Measurements from ENCODE around the gene TBC1D20. TPM values are rescaled to one million over a fixed set of nuclear protein-coding genes. Genes with fewer than 3 reads are reported as not detected.
A peak's percentile ranks its signal among the peaks of the same experiment; 100 is the strongest.

The TBC1D20 gene
- total RNA-seq, 4 donors from 2014 or later, result 37.2 to 60.6 (median 53.3) TPM

DNA sequence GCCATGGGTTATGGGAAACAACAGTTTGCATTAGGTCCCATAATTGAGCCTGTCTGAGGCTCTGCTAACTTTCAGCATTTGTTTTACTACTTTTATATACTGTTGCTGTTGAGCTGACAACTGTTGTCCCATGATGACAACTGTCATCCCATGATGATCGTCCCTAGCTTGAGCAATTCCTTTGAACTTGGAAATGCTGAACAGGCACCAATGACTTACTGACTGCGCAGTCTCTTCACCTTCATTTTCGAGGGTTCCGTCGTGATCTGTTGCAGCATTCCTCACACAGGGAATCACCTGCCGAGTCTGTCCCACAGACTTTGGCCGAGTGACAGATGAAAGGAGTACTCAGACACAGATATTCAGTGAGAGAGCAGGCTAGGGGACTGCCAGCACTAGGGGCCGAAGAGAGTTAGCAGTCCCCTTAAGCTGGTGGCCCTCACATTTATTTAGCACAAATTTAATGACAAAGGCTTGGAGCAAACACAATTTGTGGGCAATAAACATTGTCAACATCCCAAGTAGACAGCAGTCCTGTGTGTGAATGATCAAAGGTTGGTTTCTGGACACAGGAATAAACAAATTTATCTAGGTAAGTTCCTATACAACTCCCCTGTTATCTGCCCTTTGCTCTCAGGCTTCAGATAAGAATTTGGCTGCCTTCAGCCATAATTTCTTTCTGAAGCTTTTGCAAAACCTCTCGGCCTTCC, 10.0 kb upstream of the TBC1D20 start:
- TF ChIP-seq, protein P1, sequence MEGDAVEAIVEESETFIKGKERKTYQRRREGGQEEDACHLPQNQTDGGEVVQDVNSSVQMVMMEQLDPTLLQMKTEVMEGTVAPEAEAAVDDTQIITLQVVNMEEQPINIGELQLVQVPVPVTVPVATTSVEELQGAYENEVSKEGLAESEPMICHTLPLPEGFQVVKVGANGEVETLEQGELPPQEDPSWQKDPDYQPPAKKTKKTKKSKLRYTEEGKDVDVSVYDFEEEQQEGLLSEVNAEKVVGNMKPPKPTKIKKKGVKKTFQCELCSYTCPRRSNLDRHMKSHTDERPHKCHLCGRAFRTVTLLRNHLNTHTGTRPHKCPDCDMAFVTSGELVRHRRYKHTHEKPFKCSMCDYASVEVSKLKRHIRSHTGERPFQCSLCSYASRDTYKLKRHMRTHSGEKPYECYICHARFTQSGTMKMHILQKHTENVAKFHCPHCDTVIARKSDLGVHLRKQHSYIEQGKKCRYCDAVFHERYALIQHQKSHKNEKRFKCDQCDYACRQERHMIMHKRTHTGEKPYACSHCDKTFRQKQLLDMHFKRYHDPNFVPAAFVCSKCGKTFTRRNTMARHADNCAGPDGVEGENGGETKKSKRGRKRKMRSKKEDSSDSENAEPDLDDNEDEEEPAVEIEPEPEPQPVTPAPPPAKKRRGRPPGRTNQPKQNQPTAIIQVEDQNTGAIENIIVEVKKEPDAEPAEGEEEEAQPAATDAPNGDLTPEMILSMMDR (IDR thresholded peaks at IDR 0.05), result no peak
- no peak for DNase-seq (ENCODE audit: low spot score)
- ATAC-seq (ENCODE audit: low FRiP score), result no peak

DNA sequence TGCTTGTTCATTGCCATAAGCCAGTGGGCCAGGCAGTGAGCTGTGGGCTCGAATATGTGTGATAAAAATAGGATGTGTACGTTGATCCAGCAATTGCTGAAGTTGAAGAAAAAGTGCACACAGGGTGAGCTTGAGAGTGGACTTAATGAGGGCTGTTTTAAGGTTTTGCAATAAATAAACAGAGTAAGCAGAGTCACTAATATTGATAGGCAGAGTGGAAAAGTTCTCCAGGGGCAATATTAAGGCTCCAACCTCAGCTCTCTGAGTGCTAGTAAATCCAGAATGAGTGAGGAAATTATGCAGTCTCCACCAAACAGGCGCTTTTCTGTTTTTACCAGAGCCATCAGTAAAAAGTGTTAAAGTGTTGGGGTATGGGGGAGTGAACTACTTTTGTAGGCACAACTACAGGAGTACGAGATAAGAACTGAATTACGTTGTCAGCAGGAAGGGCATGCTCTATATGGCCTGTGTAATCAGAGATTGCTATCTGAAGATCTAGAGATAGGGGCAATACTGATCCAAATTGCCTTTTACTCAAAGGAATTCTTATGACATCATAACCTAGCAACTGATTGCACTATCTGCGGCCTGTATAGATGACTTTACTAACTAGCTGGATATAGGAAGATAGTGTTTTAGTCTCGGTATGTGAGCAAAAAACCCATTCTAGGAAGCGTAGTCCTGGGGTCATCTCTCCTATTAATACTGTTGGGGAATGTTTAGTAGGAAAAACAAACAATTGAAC, 7.6 kb upstream of the TBC1D20 start:
- ATAC-seq (ENCODE audit: low FRiP score) (no peak), DNase-seq (ENCODE audit: low spot score) (no peak)
- TF ChIP-seq, protein P1 (IDR thresholded peaks at IDR 0.05), result no peak

DNA sequence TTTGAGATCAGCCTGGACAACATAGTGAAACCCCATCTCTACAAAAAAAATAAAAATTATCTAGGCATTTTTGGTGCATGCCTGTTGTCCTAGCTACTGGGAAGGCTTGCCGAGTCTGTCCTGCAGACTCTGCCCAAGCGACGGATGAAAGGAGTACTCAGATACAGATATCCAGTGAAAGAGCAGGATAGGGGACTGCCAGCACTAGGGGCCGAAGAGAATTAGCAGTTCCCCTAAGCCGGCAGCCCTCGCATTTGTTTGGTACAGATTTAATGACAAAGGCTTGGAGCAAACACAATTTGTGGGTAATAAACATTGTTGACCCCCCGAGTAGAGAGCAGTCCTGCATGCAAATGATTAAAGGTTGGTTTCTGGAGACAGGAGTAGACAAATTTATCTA, 5.4 kb upstream of the TBC1D20 start:
- TF ChIP-seq, protein P1 (IDR thresholded peaks at IDR 0.05), result no peak
- no peak for ATAC-seq (ENCODE audit: low FRiP score)
- no peak for DNase-seq (ENCODE audit: low spot score)

DNA sequence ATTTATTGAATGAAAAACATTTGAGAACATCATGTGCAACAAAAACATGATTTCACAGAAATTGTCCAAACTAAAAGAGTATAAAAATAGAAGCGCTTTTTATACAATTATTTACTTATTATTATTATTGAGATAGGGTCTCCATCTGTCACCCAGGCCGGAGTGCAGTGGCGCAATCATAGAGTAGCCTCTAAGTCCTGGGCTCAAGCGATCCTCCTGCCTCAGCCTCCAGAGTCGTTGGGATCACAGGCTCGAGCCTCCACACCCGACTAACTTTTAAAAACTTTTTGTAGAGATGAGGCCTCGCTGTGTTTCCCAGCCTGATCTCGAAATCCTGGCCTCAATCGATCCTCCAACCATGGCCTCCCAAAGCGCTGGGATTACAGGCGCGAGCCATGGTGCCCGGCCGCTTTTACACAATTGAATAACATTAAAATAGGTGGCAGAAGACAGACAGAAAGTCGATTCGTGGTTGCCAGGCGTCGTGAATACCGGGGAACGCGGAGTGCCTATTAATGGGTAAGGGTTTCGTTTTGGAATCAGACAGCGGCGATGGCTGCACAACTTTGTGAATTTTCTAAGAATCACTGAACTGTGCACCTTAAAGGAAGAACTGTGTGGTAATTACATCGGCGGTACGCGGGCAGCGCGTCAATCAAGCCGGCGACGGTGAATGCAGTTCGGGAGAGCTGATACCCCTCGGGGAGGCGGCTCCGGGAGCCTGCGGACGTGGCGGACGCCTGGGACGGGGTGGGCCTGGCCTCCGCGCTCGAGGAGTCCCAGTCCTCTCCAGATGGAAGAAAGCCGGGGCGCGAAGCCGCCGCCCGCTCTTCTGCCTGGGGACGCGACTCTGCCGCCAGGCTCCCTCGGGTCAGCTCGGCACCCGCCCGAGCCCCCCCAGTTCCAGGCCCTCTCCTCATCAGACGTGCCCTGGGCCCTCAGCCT, 807 bp downstream of the TBC1D20 start:
- TF ChIP-seq, protein P1 (IDR thresholded peaks at IDR 0.05), result no peak
- DNase-seq (ENCODE audit: low spot score), result no peak
- ATAC-seq (ENCODE audit: low FRiP score), result peak; percentile 64

DNA sequence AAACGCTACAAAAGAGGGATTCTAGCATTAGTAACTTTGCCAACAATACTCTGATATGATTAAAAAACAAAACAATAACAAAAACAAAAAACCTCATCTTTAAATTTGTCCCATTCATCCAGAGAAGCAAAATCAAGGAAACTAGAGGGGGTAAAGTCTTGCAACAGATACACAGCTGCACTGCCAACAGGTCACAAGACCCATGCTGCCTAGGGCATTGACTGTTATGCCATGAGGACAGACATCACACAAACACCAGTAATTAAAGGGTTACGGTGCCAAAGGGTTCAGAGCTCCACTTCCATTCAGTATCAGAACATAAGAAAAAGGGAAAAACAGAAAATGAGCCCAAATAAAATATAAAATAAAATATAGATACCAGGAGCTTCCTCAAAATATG, 1.6 kb downstream of the TBC1D20 start:
- DNase-seq (ENCODE audit: low spot score) (no peak), ATAC-seq (ENCODE audit: low FRiP score) (no peak)
- TF ChIP-seq, protein P1 (IDR thresholded peaks at IDR 0.05), result no peak

DNA sequence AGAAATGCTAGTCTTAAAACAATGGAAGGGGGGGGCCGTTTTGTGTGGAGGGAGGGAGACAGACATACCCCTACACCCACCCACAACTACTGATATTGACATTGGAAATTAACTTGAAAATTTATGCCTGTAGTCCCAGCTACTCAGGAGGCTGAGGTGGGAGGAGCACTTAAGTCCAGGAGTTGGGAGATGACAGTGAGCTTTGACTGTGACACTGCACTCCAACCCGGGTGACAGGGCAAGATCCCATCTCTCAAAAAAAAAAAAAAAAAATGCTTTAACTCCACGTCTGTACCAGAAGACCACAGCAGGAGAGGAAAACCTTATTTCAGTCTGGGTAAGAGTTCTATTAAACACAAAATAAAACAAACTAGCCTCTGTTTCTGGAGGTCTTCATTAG, 2.2 kb downstream of the TBC1D20 start:
- TF ChIP-seq, protein P1 (IDR thresholded peaks at IDR 0.05), result no peak
- ATAC-seq (ENCODE audit: low FRiP score) (no peak), DNase-seq (ENCODE audit: low spot score) (no peak)

All from omental fat pad (tissue), 4 donors.